Non-pigmented ciliary epithelial cell (primary cell): ENCODE data around the gene CXCR4.

Experiments used
- DNase-seq: peaks from one replicate; pipeline ENCODE4 v3.0.0-alpha.2; 2010; ENCODE audit warnings: low read depth

CXCR4 gene

DNA sequence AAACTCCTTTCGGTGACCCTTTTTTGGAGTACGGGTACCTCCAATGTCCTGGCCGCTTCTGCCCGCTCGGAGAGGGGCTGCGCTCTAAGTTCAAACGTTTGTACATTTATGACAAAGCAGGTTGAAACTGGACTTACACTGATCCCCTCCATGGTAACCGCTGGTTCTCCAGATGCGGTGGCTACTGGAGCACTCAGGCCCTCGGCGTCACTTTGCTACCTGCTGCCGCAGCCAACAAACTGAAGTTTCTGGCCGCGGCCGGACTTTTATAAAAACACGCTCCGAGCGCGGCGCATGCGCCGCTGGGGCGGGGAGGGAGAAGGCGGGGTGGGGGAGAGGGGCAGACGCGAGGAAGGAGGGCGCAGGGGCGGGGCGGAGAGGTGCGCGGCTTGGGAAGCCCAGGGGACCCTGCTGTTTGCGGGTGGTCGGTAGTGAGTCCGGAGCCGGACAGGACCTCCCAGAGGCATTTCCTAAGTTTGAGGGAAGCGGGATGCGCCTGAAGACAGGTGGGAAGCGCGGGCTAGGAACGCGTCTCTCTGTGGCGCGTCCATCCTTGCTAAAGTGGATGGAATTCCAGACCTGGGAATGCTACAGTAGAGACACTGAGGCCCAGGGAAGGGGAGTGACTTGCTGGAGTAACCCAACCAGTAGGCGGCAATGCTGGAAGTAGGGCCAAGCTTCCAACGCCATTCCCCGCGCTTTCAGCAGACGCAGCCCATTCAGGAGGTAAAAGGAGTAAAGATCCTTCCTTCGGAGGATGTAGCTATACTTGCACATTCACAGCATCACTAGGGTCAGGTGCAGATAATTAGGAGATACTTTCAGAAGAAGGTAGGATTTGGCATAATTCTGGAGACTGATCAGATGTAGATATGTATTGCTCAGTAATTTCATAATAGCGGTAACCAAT is at the start of gene CXCR4:
Gene CXCR4 (minus strand): TSS at position 241 of the 910 bp plus-strand sequence. CDS start 89 bp downstream, at position 152.
- DNase-seq = no peak

DNA sequence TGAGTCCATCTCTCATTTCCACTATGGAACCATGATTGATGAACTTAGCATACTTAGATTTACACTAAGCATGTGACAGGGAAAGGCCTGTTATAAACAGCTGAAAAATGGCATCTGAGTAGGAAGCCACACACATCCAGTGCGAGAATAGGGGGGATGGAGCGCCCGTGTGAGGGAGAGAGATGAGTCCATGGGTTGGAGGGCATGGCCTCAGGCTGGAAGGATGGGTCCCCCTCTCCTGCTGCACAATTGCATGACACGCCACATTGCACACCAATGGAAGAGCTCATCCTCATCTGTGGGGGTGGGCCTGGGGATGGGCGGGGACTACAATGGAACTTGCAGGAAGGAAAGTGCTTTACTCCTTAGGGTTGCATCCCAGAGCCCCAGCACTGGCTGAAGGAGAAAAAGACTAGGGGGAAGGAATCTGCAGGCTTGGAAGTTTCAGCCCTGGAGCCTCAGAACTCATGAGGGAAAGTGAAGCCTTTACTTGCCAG is 46.4 kb upstream of the CXCR4 start:
- no peak for DNase-seq

DNA sequence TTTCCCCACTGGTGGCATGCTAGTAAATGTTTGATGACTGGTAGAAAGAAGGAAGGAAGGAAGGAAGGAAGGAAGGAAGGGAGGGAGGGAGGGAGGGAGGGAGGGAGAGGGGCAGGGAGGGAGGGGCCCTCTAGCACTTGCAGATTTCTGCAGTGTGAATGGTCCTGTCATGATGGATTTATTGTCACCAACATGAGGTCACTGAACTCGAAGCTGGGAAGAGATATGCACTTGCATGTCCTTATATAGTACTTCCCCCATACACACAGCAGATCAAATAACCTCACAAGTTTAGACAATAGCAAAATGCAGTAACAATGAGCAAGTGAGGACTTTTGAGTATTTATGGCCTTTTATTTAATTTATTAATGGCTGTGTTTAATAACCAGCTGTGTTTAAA is 44.5 kb upstream of the CXCR4 start:
- DNase-seq = no peak

DNA sequence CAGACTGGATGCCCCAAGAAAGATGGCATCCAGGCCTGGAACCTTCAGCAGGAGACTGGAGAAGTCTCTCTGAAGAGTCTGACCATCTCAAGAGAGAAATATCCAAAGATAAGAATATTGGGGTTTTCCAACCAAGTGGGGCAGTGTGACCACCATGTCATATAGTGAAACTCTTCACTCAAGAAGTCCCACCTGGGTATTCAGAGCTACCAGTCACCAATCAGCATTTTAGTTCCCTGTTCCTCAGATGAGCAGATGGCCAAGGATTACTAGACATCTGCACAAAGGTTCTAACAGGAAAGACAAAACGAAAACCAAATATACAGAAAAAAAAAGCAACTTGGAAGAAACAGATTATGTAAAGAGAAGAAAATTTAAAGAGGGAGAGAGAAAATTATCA is 38.5 kb upstream of the CXCR4 start:
- no peak for DNase-seq

DNA sequence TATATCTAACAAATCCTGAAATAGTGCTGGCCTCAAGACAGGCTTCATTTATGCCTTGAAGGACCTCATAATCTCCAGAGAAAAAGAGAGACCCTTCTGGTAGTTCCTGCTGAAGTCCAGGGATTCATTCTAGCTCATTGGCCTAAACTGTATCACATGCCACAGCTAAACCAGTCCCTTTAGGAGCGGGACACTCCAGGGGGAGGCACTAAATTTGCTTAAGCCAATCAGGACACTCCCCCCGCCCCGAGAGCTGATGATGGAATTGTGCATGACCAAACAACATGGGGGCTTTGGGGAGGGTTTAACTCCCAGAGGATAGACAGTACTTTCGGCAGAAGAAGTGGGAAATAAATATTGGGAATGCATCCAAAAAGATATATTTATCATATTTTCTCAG is 36.4 kb upstream of the CXCR4 start:
- no peak for DNase-seq

DNA sequence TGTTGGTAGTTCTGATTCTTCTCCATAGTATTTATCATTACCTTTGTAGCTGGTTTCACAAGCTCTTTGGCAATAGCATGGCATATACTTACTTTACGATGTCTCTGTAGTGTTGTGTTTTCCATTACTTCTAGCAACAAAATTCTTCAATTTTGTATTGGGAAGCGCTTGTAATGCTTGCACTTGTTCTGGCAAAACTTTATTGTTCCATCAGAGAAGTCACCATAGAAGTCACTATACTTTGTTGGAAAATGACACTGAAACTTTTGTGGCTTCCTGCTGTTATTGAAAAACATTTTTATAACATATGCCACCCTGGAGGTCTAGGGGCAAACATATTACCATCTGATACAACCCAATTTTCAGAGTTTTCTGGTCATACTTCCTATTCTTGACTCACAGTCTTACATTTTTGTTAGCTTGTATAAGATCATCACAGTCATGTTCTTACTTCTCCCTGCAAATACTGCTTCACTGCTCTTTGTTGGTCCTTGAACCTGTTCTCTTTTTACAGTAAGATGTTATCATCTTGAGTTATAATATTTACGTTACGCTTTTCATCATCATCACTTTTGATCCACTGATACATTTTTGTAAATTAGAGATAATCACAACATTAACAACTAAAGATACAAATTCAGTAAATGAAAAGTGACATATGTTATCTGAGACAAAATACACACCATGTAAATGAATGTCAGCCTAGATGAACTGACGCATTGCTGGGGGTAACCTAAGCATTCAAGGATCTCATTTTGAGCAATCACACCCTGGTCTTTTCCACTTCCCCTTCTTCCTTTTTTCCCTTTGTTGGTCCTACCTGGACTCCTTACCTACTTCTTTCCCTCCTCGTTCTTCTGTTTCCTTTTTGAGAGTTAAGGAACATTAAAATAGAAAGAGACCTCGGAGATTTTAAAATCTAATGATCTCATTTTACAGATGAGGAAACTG is 33.3 kb upstream of the CXCR4 start:
- no peak for DNase-seq

DNA sequence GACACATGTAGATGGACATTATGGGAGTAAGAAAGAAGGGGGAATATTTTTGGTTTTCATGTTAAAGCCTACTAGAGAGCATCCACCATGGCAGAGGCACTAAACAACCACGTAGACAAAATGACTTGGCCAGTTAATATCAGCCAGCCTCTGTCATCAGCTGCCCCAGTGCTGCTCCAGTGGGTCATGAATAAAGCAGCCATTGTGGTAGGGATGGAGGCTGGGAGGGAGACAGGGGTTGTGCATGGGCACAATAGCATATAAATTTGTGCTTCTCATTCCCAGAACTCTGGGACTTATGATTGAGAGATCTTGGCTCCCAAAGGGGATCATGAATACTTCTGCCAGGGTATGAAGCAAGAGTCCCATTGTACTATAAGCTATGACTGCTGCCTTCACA is 31.1 kb upstream of the CXCR4 start:
- DNase-seq = no peak

DNA sequence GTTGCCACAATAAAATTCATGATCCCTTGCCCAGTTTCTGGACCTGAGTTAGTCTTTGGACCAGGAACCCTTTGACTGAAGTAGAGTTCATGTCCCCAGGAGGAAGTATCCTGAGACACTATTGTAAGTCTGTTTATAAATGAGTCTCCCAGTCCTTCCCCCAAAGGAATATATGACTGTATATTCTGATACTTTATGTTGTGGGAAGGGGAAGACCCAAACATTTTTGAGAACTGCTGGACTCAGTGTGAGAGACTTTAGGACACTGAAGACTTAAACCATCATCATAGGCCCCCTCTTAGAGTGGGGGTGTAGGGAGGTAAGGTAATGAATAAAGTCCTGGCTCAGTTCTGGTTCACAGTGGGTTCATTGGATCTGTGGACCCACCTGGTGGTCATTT is 28.6 kb upstream of the CXCR4 start:
- no peak for DNase-seq

DNA sequence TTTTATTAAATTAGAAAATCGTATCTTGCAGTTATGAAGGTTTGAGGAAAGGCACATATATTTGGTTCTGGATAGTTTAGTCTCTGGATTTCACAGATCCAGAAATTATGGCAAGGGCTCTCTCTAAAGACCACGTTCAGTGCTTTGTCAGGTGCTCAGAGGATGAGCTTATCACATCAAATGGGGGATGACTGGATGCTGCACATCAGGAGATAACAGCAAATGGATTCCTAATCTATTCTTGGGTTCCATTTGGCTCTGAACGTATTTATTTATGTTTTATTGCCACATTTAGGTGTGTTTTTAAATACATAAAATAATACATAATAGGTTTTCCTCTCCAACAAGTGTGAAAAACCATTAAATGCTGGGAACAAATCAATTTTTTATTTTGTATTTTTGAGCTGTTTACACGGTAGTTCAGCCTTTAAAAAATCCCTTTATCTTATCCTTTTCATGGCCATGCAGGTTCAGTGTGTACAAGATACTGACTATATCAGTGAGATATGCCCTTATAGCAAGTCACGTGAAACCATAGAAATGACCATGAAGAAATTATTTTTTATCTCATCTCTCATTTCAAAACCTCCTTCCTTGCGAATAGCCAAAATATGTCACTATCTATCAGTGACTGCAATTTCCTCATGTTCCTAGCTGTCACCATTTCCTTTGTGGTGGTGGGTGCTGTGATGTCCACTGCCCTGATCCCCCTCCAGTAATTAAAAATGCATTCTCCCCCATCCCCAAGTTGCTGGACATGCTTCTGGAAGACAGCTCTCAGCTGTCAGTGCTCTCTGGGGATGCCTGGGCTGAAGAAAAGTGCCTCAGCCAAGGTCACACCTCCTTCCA is 25.9 kb upstream of the CXCR4 start:
- DNase-seq = no peak

DNA sequence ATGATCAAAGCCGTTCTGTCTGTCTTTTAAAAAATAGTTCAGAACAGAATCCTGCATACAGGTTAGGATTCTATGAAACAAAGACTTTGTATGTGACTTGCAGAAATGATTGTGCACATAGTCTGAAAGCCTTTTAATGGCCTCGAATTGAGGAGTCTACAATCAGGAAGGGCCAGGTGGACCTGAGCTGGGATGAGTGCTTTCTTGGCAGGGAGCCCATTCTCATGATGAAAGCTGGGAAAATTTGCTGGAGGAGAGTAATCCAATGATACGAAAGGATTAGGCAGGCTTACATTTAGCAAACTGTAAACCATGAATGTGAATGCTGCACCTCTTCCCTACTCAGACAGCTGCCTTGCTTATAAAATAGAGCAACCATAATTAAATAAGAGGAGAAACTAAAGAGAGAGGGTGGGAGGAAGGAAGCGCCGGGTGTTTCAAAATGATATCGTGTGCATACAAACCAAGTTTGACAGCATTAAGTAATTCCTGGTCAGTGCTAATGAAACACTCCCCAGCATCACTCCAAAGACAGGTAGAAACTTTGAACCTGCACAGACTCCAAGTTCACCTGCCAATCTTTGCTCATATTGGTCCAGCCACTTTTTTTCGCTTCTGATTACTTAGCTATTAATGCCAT is 23.7 kb upstream of the CXCR4 start:
- DNase-seq = no peak

DNA sequence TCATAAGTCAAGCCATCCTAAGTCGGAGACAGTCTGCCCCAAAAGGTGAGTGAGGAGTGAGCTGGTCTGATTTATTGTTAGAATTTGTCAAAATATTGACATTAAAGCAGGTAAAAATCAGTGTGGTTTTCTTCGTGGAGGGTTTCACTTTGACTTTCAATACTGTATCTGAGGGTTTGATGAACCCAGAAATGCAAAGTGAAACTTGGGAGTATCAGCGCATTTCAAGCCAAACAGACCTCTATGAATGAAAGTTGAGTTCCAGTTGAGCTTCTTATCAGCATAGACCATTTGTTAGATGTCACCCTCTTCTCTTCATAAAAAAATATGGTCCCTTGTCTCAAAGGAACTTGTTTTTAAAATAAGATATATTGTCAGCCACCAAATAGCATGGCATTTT is 21.7 kb upstream of the CXCR4 start:
- DNase-seq = no peak

DNA sequence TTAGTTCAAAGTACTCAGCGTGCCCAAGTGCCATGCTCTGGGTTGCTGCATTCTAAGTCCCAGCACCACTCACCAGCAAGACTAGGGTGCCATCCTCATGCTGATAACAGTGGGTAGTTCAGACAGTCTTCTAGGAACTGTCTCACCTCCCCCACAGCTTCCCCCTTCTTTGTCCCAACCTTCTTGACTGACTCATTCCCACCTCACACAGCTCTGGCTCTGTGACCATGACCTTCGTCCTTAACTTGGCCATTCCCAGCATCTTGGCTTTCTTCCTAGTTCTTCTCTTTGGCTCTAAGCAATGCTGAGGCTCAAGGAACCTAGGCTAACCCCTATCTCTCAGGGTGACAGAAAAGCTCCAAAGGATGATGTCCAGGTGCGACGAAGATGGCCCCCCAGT is 20.0 kb upstream of the CXCR4 start:
- no peak for DNase-seq

DNA sequence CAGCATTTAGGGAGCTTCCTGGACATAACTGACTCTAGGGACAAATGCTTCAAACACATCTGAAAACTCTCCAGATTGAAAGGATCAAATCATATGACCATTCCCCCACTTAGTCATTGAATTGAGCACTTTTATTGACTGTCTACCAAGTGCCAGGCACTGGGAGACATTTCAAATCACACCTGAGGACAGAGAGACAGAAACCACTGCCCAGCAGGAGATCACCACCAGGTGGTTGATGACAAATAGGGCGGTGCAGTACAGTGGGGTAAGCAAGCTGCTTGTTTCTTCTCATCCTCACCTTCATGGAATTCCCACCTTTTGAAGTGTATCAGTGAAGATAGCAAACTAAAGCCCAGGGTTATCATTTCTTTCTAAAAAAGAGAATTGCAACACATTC is 19.0 kb upstream of the CXCR4 start:
- no peak for DNase-seq

DNA sequence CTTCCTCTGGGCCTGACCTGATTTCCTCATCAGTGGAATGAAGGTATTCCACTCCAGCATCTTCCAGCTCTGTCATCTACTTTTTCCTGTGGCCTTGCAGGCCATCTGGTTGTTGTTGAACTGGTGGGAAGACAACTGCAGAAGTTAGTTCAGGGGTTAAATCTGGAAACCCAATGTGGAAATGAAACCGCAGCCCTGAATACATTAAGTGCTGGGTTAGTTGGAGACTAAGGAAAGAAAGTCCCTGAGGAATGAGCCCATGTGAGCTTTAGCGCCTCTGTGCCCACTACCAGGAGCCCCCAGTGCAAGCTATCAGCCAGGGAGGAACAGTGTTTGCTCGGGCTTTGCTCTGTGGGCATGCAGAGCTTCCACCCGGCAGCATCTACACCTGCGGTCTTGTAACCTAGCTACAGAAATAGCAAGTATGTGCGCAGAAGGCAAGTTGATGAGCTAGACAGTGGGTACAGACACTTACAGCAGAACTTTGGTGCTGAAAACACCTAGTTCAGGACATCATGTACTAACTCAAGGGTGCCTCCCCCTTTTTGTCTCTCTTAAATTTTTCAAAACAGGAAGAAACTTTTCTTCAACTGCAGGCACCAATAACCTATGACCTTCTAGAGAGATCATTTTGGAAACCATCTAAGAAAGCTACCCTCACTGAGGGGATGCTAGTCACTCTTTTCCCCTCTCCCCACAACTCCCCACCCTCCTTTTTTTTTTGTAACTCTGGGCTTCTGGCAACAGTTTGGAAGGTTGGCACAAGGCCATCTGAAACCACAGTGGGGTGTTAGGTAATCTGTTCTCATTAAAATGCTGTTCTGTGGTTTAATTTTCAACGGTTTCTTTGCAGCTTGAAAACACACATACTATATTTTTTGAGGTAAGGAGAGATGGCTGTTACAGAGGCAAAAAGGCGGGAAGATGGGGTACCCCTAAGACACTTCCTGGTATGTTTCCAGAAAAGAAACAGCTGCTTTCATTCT is 18.3 kb upstream of the CXCR4 start:
- DNase-seq = no peak

DNA sequence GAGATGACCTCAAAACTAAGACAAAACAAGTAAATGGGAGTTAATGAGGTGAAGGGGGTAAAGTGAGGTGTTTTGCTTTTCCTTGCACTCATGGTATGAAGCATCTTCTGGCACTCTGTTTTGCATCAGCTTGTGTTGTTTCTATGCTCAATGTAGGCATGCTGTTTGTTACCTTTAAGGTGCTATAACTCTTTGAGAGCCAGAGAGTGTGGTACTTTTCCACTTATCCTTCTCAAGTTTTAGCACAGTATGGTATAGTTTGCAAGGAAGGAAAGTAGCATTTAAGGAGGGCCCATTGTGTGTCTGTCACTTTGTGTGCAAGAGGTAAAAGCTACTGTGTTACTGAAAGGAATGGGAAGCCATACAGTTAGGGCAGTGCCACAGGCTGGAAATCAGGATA is 17.5 kb upstream of the CXCR4 start:
- no peak for DNase-seq

DNA sequence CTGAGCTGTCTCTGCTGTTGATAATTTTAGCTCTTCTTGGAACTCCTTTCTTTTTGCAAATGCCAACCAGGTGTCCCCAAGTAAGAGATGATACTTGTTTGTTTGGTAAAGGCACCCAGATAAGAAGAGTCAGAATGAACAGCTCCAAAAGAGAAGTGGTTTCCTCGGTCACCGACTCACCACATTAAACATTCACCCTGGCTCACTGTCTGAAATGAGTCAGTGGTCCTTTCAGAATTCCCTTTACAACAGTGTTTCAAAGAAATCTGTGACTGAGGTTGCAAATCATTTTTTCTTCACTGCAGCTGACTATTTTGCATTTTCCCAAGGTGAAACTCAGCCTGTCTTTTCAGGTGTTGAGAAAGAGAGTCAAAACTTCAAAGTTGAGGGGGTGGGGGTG is 16.2 kb upstream of the CXCR4 start:
- DNase-seq = no peak

DNA sequence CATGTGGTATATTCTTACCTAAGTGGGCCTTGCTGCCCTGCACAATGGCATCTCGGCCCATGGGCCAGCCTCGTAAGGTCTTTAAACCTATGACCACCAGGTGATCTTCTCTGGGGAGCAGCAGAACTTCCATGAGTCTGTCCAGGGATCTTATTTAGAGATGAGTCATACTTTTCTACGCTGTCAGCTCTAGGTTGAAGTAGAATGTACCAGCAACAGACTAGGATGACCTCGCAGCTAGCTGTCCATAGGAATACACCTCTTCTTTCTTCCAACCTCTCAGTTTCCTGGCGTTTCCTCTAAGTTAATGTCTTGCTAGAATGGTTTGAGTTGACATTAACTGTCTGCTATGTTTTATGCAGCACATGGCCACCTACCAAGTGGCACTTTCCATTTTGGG is 15.6 kb upstream of the CXCR4 start:
- no peak for DNase-seq

DNA sequence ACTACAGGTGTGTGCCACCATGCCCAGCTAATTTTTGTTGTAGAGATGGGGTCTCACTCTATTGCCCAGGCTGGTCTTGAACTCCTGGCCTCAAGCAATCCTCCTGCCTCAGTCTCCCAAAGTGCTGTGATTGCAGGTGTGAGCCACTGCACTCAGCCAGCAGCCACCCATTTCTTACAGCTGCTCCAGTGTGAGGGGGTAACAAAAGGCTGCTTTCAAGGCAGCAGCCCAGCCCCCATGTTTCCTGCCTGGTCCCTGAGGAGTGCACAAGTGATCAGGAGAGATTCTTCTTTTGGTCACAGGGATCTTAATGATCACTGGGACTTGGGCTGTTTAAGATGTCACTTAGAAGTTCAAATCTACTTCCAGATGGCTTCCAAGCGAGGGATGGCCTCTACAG is 15.2 kb upstream of the CXCR4 start:
- DNase-seq = no peak

DNA sequence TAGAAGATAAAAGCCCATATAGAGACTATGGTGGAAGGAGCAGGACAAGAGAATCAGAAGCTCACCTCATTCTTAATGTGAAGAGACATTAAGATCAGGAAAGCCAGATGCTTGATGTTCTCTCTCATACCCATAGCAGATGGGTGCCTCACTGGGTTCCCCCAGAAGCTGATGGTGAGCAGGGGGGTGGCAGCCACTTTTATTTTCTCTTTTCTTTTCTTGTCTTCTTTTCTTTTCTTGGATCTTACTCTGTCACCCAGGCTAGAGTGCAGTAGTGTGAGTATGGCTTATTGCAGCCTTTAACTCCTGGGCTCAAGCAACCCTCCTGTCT is 14.8 kb upstream of the CXCR4 start:
- no peak for DNase-seq
